HG03066 (cell line): ENCODE results near the gene UBD.

Experiments
- ATAC-seq: cut with Tn5 transposase; IDR thresholded peaks from one replicate; pipeline ENCODE4 v1.9.1; 2021; ENCODE audit warnings: low read depth; ENCODE audit not compliant: unreplicated experiment

UBD gene

DNA sequence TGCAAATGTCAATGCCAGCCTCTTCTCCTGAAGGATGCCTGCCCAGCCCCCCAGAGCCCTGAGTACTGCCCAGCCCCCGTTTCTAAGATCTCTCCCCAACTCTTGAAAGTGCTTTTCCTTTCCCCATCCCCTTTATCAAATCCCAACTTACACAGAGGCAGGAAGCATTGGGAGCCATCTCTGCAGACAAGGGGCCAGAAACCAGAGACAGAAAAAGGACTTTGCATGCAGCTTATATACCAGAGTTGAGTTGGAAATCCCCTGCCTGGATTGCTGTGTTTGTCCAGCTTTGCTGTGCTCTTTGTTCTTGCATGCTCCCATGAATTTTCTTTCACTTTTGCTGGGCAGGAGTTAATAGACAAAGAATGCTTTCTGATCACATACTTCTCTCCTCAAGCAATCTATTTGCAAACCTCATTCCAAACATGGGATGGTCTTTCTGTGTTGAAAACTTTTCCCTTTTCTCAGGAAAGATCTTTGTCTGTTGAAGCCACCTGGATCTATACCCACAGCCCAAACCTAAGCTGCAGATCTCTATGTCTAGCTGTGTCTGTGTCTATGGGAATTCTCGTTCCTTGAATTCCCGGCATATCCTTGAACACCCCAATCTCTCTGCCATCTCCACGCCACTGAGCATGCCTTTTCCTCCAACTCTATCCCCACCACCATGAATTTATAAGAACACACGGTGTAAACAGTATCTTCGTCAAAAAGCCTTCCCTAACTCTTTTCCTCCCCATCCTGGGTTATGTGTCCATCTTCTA lies at the start of gene UBD:
TSS of gene UBD (minus strand) at position 209 of the 764 bp plus-strand sequence. CDS start at position 178, 31 bp downstream.
- no peak for ATAC-seq

DNA sequence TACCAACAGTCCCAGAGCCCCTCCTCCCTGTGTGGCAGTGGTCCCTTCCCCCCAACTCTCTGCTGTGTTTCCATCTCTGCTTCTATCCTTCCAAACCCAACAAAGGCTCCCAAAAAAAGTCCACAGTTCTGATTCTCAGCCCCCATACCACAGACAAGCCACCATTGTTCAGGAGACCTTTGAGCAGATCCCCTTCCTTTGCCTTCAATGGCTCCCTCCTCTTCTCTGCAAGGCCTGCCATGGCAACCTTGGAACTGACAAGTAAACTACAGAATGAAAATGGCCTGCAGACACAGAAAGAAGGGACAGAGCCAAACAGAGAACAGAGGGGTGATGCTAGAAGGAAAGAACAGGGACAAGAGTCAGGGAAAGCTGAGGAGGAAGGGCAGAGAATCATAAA lies 48.6 kb upstream of the UBD start:
- ATAC-seq, result no peak

DNA sequence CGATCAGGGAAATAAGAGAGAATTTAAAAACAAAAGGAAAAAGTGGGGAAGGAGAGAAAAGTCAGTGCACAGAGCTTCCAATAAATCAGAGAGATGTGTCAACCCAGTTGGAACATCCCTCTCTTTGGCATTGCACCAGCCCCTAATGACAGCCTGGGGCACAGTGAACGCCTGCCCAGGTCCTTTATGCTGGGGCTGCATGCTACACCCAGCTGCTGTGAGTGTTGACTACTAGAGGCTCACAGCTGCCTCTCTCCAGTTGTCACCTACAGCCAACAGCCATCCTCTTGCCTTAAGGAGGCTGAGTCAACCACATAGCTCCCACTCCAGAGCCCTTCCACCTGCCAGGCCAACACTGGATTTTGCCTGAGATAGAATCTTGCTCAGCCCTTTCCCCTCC lies 44.4 kb upstream of the UBD start:
- no peak for ATAC-seq

DNA sequence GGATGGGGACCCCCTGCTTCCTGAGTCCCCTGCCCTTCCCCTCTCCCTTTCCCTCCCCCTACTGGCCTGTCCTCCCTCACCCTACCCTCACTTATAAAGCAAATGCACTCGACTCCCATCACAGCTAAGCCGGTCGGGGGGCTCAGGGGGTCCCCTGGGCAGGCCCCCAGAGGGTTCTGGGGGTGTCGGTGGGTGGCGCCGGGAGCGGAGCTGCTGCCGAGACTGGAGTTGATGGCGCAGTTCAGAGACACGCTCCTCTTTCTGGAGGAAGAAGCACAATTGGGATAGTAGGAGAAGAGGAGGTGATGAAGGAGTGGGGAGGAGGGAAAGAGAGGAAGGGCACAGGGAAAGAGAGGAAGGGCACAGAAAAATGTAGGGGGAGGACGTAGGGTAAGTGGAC lies 43.9 kb upstream of the UBD start:
- ATAC-seq, result no peak

DNA sequence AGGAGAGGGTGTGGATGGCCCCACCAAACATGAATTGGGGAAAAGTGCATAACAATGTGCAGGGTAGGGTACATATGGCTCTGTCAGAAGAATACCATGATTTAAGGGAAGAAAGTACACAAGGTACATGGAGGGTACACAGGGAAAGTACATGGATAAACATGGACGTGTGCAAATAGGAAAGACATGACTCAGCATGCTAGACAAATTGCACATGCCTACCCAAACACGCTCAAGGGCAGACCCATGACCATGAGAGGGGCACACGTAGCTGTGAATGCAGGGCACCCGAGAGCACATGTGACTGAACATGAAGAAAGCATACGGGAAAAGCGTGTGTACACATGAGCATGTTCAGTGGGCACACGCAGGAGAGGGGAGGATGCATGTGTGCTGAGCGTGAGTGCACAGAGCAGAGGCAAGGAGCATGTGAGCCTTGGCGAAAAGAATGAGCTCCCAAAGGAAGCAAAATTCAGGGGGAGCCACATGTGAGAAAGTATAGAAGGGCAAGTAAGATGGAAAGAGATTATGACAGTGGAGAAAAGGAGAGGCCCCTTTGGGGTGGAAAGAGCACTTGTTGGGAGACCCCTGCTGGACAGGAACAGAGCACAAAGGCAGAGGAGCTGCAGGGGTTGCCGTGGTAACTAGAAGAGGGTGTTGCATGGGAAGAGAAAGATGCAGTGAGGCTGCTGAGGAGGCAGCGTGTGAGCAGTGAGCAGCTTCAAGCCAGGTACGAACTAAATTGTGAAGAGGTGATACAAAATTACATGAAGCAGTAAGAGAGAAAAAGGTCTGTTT lies 43.2 kb upstream of the UBD start:
- no peak for ATAC-seq

DNA sequence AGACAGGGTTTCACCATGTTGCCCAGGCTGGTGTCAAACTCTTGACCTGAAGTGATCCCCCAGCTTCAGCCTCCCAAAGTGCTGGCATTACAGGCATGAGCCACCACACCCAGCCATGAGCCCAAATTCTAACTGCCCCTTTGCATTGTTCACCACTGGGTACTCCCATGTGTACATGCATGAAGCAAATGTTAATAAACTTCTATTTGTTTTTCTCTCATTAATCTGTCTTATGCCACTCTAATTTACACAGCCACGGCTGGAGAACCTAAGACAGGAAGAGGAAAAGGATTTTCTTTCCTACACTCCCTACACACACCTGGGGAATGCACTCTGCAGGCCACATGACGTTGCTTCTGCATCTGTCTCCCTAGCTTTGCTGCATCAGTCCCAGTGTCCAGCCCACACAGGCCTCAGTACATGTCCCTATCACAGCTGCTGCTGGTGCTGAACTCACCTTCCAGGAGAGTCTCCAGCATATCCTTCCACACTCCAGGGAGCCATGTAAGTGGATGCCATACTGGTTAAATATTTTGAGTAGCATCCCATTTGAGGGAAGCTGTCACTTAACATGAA lies 38.7 kb upstream of the UBD start:
- ATAC-seq, result no peak

DNA sequence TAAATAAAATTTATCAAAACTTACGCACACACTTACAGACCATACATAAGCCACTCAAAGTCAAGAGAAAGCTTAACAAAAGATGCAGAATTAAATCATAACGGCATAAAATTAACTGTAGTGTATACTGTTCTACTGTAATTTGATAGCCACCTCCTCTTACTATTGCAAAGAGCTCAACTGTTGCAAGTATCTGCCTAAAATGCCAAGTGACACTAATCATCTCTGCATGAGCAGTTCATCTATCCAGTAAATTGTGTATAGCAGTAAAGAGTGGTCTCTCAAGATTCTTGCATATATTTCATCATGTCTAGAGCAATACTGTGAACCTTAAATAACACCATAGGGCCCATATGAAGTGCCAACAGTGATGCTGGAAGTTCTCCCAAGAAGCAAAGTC lies 37.7 kb upstream of the UBD start:
- ATAC-seq, result no peak

DNA sequence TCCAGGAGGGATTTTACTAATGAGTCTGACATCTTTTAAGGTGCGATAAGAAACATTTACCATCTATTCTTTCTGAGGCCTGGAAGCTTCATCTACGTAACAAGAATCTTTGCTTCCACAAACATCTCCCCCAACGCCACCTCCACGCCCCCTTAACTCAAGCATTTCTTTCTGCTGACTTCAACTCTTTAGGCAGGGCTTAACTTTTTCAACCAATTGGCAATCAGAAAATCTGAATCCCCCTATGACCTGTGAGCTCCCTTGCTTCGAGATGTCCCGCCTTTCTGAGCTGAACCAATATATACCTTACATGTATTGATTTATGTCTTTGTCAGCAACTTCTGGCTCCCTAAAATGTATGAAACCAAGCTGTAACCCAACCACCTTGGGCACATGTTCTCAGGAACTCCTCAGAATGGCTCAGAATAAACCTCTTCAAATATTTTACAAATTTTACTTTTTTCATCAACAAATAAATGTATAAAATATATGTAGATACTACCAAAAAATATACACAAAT lies 36.9 kb upstream of the UBD start:
- no peak for ATAC-seq

DNA sequence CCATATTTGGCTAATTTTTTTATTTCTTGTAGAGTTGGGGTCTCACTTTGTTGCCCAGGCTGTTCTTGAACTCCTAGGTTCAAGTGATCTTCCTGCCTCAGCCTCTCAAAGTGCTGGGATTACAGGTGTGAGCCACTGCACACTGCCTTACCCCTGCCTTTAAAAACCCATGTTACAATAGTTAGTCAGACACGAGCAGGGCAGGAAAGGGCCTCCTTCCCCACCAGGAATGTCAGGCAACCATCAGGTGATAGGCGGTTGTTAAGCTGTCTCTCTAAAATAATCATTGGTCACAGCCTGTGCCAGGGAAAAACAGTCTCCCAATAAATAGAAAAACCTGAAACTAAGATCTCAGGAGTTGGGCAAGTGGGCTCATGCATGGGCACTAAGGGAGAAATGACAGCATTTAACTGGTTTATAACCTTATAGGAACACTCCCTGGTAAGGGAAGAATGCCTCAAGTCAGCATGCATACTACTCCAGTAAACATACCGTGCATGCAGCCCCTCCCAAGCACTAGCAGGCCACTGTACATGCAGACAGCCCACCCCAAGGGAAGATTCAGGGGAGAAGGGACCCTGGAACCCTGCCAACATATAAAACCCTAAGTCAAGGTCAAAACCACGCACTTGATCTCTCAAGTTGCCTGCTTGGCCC lies 33.8 kb upstream of the UBD start:
- ATAC-seq, result no peak

DNA sequence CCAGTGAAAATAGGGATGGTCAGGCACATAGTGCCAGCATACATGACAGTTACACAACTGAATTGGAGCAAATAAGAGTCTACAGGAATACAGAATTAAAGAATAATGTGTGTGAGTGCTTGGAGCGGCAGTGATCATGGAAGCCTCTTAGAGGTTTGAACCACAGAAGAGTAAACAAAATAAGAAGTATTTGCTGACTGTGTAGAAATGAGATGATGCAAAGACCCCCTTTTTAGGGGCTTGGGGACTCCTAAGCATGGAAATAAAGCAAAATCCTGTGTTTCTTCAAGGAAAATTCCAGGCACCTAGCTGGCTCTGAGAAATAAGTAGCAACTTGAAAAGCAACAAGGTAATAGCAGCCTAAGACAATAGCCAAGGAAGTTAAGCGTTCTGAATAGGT lies 32.1 kb upstream of the UBD start:
- ATAC-seq, result no peak

DNA sequence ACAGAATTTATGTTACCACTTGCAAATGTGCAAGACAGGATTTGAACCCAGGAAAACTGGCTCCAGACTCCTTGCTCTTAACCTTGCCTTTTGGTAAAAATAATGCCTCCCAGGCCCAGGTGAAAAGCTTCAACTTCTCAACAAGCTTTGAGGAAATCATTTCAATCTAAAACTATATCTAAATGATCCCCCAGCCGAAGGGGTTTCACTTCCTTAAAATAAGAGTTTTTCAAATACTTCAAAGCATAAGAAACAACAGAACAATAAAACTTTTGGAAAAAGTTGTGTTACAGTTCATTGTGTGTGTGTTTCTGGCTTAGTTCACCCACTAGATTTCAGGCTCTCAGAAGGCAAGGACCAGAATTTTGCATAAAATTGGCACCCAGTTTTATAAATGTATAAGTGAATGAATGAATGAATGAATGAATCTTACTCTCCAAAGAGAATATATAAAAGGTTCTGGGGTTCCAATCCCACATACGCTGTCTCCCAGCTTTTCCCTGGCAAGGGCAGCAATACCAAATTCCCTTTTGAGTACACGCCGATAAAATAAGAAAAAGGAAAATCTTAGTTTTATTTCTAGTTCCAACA lies 30.8 kb upstream of the UBD start:
- no peak for ATAC-seq

DNA sequence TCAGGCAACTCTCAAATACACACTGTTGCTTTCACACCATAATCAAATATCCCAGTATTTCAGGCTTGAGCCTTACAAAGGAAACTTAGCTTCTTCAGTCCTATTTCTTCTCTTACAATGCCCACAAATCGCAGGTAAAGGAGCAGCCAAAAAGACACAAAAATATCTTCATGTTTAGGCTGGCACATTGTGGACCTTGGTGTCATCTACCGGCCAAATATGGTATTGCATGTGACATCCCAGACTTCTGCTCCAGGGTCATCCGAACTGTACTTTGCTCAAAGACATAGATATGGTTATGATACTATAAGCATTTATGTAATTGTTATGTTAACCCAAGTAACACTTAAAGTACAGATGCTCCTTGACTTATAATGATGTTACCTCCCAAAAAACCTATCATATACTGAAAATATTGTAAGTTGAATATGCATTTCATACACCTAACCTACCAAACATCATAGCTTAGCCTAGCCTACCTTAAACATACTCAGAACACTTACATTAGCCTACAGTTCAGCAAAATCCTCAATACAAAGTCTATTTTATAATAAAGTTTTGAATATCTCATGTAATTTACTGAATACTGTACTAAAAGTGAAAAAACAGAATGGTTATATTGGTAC lies 30.0 kb upstream of the UBD start:
- no peak for ATAC-seq

DNA sequence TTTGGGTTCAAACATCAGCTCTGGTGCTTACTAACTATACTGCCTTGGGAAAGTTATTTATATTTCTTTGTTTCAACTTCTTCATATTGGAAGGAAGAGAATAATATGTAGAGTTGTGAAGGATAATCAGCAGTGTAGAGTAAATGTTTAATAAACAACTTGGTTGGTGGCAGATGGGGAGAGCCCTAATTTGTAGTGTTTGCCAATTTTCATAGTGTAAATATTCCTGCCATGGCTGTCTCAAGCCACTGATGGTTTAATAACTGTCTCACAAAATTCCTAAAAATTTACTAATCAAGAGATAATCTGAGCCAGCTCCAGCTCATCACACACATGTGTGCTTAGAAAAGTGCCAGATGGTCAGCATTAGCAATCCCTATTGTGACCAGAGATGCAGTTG lies 25.3 kb upstream of the UBD start, which contains the start of gene OR2H2:
TSS of gene OR2H2 (plus strand) at position 301 of the 400 bp plus-strand sequence. CDS start 2,824 bp downstream, outside the sequence.
- no peak for ATAC-seq

DNA sequence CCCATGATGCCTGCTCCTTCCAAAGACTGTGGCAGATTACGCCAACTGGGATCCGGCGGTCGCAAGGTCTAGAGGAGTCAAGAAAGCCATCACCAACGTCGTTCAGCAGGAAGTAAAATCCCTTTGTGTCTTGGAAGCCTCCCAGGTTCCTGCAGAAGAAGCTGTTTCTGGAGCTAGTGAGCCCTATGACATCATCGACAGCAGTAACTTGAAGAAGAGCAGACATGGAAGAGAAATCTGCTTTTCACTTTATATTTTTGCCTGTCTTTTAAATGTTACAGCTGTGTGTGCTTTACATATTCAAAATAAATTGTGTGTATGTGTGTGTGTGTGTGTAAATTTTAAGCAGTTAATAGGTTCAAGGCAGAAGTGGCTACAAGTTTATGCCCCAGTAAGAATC lies 18.0 kb upstream of the UBD start:
- no peak for ATAC-seq

DNA sequence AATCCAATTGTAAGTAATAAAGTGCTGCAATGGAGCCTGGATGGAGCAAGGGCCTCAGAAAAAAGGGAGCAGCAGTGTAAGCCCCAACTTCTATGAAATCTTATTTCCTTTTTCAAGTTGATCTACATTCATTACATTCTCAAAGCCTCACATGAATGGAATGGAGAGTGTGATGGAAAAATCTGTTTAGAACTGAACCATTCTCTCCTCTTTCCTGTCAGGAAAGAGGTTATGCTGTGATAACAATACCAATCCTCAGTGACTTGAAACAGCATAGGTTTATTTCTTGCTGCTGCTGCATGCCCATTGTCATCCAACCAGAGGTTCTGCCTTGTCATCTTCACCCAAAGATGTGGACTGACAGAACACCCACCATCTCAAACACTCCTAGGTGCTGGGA lies 16.5 kb upstream of the UBD start:
- no peak for ATAC-seq

DNA sequence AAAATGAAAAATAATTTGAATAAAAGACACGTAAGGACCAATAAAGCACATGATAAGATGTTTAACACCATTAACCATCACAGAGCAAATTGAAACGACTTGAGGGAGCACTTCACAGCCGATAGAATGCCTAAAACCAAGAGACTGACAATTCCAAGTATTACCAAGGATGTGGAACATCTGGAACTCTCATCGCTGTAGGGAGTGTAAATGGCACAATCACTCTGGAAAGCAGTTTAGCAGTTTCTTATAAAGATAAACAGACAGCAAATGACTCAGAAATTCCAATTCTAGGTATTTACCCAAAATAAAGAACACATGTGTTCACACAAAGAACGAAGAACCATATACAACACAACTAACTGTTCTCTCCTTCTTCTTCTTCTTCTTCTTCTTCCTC lies 8.5 kb upstream of the UBD start:
- no peak for ATAC-seq

DNA sequence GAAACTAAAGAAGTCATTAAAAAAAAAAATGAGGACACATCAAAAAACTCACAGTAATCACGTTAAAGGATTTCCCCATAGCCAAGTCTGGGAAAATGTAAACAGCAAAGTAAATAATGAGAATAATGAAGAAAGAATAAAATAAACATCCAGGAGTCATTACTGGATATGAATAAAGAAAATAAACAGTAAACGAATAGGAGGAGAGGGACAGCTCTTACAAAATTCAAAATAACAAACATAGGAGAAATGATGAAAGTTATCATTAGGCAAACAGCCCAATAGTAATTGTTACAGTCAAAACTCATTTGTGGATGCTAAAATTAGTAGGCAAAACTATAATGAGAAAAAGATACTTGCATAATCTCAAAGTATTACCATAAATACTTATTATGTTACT lies 8.0 kb upstream of the UBD start:
- no peak for ATAC-seq

DNA sequence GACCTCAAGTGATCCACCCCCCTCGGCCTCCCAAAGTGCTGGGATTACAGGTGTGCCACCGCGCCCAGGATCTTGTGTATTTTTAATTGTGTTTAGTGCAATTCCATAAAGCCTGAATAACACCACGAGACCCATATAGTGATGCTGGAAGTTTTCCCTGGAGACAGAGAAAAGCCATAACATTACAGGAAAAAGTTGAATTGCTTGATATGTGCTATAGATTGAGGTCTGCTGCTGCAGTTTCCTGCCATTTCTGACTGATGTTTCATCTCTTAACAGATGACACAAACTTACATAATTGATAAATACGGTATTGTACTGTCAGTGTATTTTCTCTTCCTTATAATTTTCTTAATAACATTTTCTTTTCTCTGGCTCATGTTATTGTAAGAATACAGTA lies 7.3 kb upstream of the UBD start:
- no peak for ATAC-seq

DNA sequence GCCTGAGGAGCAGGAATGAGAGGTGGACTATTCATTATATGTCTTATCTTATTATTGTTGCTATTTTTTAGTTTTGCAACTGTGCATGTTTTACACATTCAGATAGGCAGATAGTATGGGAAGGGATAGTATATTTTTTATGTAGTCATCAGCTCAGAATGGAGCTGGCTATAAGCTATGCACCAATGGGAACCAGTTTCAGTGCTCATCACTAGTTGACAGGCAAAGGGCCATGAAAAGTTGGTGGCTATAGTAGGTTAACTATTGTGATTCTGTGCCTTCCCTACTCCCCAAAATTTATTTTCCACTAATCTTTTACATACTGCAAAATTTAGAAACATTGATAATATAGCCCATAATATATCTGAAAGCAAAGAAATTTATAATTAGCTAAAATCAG lies 5.3 kb upstream of the UBD start:
- no peak for ATAC-seq

DNA sequence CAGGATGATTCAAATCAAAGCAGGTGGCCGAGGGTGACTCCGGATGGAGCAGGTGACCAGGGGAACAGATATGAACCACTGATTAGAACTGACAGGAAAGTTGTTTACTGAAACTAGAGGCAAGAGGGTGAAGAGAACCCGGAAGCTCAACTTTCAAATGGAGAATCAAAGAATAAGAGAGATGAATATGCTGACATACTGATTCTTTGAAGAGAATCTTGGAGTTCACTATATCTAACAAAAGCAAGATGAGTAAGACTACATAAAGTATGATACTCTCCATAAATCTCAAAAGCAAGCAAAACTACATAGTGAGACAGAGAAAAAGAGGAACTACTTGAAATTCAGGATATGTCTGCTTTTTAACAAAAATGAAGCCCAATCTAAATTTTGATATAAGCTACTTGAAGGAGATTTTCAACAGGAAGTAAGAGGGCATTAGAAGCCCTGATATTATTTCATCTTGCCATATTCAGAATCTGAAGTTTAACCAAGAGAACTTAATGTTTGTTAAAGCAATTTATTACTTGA lies 4.0 kb upstream of the UBD start:
- no peak for ATAC-seq
